NCI-H345 treated with DMSO at 0.1 percent for 48 hours (cell line): ENCODE data around the gene GABARAP.
A peak's percentile ranks its signal among the peaks of the same experiment; 100 is the strongest.

Source experiments
- DNase-seq: peaks from one replicate; lab custom pipeline; 2025; ENCODE audit not compliant: unreplicated experiment; lab: John Stamatoyannopoulos, UW

The GABARAP gene

DNA sequence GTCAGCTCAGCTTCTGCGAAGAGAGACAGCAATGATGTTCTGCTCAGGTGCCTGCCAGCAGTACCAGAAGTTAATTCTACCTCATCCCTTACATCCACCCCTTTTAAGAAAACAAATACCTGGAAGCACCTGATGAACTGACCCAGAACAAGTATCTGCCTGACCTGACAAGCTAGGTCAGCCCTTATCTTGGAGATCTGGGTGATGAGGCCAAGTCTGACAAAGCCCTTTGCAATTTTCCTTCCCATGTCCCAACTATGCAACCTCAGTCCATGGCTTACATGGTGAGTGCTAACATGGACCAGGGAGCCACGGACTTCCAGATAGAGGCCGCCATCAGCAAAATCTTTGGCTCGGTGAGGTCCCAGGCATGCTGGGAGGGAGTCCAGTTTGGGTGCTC, 18.9 kb downstream of the GABARAP start:
- DNase-seq: no peak

DNA sequence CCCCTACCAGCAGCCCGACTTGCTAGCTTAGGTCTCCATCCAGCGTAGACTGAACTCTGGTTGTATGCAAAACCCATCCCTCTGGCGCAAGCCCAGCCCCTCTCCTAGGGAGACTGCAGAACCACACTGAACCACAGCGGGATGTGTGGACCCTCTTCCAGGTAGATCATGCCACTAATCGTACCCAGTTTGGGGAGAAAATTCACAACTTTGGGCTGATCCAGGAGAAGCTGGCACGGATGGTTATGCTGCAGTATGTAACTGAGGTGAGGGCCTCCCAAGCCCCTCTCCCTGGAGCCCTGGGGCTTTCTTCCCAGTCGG, 19.3 kb downstream of the GABARAP start:
- DNase-seq: no peak

- DNase-seq: no peak
Observed at GRCh38 chr17:7222093-7222971, 19.9 kb downstream of the GABARAP start.

DNA sequence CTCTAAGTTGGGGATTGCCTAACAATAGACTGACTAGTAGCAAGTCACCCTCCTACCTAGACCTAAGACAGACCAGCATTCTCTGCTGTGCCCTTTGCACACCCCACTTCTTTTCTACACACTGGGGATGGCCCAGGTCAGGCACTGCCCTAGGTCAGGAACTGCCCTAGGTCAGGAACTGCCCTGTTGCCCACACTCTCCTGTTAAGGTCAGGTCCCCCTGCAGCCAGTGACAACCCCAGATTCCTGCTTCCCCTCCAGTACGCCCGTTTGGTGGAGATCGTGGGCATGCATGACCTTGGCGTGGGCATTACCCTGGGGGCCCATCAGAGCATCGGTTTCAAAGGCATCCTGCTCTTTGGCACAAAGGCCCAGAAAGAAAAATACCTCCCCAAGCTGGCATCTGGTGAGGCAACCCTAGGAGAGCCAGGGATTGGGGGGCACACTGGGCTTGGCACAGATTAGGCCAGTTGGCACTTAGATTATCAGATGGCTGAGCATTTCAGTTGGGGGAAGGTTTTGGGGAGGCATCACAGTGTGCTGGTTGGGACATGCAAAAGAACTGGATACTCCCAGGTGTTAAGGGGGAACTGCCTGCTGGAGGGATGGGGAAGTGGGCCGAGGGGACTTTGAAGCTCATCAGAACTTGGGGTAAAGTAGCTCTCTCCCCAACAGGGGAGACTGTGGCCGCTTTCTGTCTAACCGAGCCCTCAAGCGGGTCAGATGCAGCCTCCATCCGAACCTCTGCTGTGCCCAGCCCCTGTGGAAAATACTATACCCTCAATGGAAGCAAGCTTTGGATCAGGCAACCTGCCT, 20.8 kb downstream of the GABARAP start:
- DNase-seq: no peak

DNA sequence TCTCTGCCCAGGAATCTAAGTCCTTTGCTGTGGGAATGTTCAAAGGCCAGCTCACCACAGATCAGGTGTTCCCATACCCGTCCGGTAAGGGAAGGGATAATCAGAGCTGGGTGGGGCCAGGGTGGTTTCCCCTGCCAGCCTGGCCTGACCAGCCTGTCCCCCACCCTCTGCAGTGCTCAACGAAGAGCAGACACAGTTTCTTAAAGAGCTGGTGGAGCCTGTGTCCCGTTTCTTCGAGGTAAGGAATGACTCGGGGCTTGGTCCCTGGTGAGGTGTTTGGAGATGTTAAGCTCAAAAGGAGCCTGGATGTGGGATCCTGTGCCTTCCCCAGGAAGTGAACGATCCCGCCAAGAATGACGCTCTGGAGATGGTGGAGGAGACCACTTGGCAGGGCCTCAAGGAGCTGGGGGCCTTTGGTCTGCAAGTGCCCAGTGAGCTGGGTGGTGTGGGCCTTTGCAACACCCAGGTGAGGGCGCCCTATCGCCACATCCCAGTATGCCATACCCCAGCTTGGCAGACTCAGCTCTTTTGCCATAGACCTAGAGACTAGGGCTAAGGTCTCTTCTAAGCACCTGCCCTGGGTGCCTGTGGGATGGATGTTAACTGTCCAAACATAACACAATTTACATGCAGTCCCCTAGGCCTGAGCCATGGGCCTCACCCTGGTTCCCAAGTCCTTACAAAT, 21.5 kb downstream of the GABARAP start:
- DNase-seq: no peak

- DNase-seq: no peak
Observed at GRCh38 chr17:7219812-7220592, 22.2 kb downstream of the GABARAP start, which contains the start of the genes ACADVL and DLG4. Gene ACADVL, plus strand, starts transcription at chr17:7219938. Its CDS starts 47 bp downstream, at chr17:7219985. Gene DLG4, minus strand, starts transcription at chr17:7219836.

DNA sequence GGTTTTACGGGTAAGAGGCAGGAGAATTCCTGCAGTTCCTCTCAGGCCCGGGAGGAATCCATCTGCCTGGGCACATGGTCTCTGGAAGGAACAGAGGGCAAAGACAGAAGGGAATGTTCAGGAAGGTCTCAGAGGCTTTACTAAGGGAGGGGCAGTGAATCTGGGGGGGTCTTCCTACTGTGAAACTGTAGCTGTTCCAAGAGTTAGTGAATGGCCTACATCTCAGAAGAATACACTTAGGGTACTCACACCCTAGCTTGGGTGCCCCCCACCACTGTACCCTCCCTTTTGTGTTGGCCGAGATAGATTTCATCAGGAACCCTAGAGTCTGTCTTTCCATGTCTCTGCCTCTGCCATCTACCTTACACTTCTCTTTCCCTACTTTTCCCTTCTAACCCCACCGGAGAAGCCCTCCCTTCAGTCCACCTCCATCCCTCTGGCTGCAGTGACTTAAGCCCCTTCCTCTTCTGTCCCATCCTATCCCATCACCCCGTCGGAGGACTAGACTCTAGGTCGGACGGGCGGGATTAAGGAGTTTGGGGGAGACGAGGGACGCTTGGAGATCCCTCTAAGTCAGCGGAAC, 22.9 kb downstream of the GABARAP start:
- no peak for DNase-seq

DNA sequence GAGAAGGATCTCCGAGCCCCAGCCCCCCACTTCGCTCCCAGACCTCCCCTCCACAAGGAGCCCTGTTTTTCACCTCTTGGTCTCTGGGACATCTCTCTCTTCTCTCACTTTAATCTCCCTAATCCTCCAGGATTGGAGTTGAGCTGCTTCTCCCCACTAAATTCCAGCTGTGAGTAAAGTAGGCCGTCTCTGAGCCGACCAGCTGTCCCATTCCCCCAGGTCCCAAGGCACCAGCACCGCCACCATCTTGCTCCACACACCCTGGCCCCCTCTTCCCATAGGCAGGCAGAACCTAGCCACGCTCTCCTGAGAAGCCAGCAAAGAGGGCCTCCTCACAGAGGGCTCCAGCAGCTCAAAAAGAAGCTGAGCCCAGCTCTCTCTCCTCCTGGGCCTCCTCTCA, 23.5 kb downstream of the GABARAP start:
- no peak for DNase-seq

DNA sequence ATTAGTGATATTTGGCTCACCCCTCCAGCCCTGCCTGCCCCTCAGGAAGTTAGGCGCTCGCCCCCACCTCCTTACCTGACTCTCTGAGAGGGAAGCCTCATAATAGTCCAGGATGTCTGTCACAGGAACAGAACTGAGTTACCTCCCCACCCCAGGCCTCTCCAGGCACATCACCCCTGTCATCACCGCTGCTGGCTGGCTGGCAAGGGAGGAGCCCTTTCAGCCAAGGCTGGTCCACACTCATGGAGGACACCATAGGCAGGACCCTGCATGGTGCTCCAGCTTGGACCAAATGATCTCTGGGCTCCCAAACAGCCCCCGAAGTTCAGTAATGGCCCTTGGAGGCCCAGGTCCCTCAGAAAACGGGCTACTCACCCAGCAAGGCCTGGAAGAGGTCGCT, 24.1 kb downstream of the GABARAP start:
- DNase-seq: no peak

GRCh38 chr17:7217113-7217987, 24.9 kb downstream of the GABARAP start:
- no peak for DNase-seq

GRCh38 chr17:7216242-7217112, 25.8 kb downstream of the GABARAP start:
- no peak for DNase-seq

DNA sequence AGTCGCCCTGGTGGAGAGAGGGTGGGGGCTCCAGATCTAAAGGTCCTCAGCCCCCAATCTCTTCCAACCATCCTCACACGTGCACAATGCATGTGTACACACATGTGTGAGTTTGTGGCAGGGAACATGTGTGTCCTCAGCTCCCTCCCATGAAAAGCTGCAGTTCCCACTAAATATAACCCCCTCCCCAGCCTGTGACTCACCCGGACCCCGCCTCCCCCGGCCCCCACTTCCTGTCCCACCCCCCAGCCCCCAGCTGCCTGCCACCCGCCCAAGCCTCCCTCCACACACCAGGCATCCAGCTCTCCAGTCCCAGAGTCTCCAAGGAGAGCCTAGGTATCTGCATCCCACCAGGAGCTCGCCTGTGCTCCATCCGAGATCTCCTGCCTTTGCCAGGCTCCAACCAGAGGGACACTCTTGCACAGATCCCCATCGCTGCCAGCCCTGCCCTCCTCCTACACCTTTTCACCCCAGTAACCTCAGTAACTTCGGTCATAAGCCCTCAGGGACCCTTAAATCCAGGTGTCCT, 26.5 kb downstream of the GABARAP start:
- DNase-seq: no peak

GRCh38 chr17:7215136-7215638, 27.1 kb downstream of the GABARAP start:
- DNase-seq: no peak

- DNase-seq: peak; percentile 92
Observed at GRCh38 chr17:7214300-7215135, 27.7 kb downstream of the GABARAP start.

DNA sequence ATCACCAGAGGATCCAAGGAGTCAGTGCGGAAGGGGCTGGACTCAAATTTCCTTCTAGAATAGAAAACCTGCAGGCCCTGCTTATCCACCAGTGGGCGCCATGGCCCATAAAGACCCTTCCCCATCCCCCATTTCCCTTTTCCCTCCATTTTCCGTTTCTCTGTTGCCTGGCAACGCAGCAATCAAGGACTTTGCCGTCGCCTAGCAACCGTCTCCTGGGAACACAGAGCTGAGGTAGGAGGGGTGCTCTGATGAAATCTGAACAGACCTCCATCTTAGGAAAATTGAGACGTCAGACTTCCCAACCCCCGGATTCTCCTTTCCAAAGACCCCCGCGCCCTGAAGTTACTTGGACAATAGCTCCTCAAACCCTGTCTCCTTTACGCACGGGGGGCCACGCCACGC, 28.4 kb downstream of the GABARAP start:
- DNase-seq: peak; percentile 85

- no peak for DNase-seq
Observed at GRCh38 chr17:7211491-7212273, 30.6 kb downstream of the GABARAP start.
